Hematopoietic multipotent progenitor cell treated with erythropoietin and hydrocortisone succinate and interleukin-3 and kit ligand, for 8 days (in vitro differentiated cells): Measurements from ENCODE around the gene MARK3.
"Not testable (repeated sequence)": the region's sequence is repeated elsewhere in the genome, so short reads cannot be mapped to it uniquely, and the experiment has no call there.

Experiments
- DNase-seq: peaks from one replicate; pipeline ENCODE4 v3.0.0-alpha.2; 2015

Gene MARK3

GRCh38 chr14:103517174-103517566, 132.0 kb downstream of the MARK3 start:
- DNase-seq, result no peak

- DNase-seq, result no peak
These were observed 132.7 kb downstream of the MARK3 start for GRCh38 chr14:103517721-103518421.

GRCh38 chr14:103518422-103519042, 133.3 kb downstream of the MARK3 start:
- peak; percentile 63 for DNase-seq

- DNase-seq, result peak; percentile 70
These were observed 134.0 kb downstream of the MARK3 start for GRCh38 chr14:103519043-103519836.

GRCh38 chr14:103519837-103520212, 134.6 kb downstream of the MARK3 start:
- no peak for DNase-seq

GRCh38 chr14:103520269-103520656, 135.0 kb downstream of the MARK3 start:
- no peak for DNase-seq

GRCh38 chr14:103520657-103521437, 135.6 kb downstream of the MARK3 start:
- peak; percentile 85 for DNase-seq

GRCh38 chr14:103521438-103521950, 136.3 kb downstream of the MARK3 start:
- peak; percentile 44 for DNase-seq

GRCh38 chr14:103521951-103522563, 136.8 kb downstream of the MARK3 start:
- no peak for DNase-seq

- peak; percentile 55 for DNase-seq
These were observed 137.7 kb downstream of the MARK3 start, which contains the start of gene CKB for GRCh38 chr14:103522649-103523574. CKB (minus strand) TSS chr14:103522830; CDS start chr14:103522493, 337 bp downstream.

- no peak for DNase-seq
These were observed 138.3 kb downstream of the MARK3 start for GRCh38 chr14:103523575-103523954.

GRCh38 chr14:103524002-103524935, 139.1 kb downstream of the MARK3 start:
- no peak for DNase-seq

GRCh38 chr14:103525430-103526246, 140.4 kb downstream of the MARK3 start:
- not testable (repeated sequence) for DNase-seq

GRCh38 chr14:103526247-103526913, 141.2 kb downstream of the MARK3 start:
- DNase-seq, result no peak

GRCh38 chr14:103526914-103527248, 141.7 kb downstream of the MARK3 start:
- DNase-seq, result no peak

GRCh38 chr14:103527408-103528145, 142.4 kb downstream of the MARK3 start:
- no peak for DNase-seq

GRCh38 chr14:103528146-103528586, 143.0 kb downstream of the MARK3 start:
- no peak for DNase-seq
